OCI-LY7 (cell line): ENCODE data around the gene EME1.

Source experiments
- EZH2phosphoT487 ChIP-seq: fragments of 200-600 bp; sonication (generic); IDR thresholded peaks from 2 replicates; pipeline ENCODE4 v1.6.1; 2018; ENCODE audit warnings: low read depth, borderline replicate concordance, mild to moderate bottlenecking, mixed run types, antibody characterized with exemption, low read length, moderate library complexity, mixed read lengths
- TF ChIP-seq, protein P1 (sequence below): fragments of 200-600 bp; sonication (generic); conservative IDR thresholded peaks from 2 replicates; pipeline ENCODE4 v1.5.1; 2014; ENCODE audit warnings: mild to moderate bottlenecking, antibody characterized with exemption, low read length, moderate library complexity, mixed read lengths

DNA sequence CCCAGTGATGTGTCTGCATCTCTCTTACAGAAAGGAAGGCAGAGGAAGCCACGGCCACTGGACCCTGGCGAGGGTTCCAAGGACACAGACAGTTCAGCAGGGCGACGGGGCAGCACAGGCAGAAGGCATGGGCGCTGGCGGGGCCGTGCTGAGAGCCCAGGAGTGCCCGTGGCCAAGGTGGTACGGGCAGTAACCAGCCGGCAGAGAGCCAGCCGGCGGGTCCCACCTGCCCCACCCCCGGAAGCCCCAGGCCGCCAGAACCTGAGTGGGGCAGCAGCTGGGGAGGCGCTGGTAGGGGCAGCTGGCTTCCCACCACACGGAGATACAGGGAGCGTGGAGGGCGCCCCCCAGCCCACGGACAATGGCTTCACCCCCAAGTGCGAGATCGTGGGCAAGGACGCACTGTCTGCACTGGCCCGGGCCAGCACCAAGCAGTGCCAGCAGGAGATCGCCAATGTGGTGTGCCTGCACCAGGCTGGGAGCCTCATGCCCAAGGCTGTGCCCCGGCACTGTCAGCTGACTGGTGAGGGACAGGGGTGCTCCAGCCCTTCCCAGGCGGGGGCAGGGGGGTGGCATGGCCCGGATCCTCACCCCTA lies 19.3 kb upstream of the EME1 start:
- TF ChIP-seq, protein P1, sequence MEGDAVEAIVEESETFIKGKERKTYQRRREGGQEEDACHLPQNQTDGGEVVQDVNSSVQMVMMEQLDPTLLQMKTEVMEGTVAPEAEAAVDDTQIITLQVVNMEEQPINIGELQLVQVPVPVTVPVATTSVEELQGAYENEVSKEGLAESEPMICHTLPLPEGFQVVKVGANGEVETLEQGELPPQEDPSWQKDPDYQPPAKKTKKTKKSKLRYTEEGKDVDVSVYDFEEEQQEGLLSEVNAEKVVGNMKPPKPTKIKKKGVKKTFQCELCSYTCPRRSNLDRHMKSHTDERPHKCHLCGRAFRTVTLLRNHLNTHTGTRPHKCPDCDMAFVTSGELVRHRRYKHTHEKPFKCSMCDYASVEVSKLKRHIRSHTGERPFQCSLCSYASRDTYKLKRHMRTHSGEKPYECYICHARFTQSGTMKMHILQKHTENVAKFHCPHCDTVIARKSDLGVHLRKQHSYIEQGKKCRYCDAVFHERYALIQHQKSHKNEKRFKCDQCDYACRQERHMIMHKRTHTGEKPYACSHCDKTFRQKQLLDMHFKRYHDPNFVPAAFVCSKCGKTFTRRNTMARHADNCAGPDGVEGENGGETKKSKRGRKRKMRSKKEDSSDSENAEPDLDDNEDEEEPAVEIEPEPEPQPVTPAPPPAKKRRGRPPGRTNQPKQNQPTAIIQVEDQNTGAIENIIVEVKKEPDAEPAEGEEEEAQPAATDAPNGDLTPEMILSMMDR = no peak
- TF ChIP-seq EZH2phosphoT487 = no peak
